ENCODE data around the gene SH2D3C.

Gene SH2D3C

GRCh38 chr9:127822108-127822507 lies 43.6 kb upstream of the SH2D3C start:
- no peaks in the 10 kb centered on the region for H3K27me3 ChIP-seq (ENCODE audit: low read length)
- no peak overlapping the region for H3K27ac ChIP-seq (ENCODE audit: low read depth, low read length)
- H3K9me3 ChIP-seq (ENCODE audit: insufficient read depth, low read length) = no peaks in the 10 kb centered on the region
- no peaks in the 10 kb centered on the region for H3K36me3 ChIP-seq (ENCODE audit: low read length)
- no peaks in the 10 kb centered on the region for H4K20me1 ChIP-seq (ENCODE audit: low read depth, low read length)
- no peaks in the 10 kb centered on the region for H3K9me2 ChIP-seq (replicated peaks; ENCODE audit: insufficient read depth, low read length)
- H3K79me2 ChIP-seq (ENCODE audit: insufficient read depth, low read length) = no peaks in the 10 kb centered on the region
- no peak overlapping the region for H3K4me2 ChIP-seq (ENCODE audit: low read depth, low read length, poor library complexity, severe bottlenecking)
- H3F3A ChIP-seq (ENCODE audit: insufficient read depth) = peaks cover 10% of the 10 kb centered on the region; the same call in 1 of the 2 replicates
- H2AFZ ChIP-seq (ENCODE audit: low read depth, low read length, severe bottlenecking) = no peak overlapping the region
- no peak overlapping the region for H3K9ac ChIP-seq (ENCODE audit: low read length)
- TF ChIP-seq EZH2phosphoT487 (conservative IDR thresholded peaks at IDR 0.05; ENCODE audit: low read length) = no peak
- TF ChIP-seq, protein P1, sequence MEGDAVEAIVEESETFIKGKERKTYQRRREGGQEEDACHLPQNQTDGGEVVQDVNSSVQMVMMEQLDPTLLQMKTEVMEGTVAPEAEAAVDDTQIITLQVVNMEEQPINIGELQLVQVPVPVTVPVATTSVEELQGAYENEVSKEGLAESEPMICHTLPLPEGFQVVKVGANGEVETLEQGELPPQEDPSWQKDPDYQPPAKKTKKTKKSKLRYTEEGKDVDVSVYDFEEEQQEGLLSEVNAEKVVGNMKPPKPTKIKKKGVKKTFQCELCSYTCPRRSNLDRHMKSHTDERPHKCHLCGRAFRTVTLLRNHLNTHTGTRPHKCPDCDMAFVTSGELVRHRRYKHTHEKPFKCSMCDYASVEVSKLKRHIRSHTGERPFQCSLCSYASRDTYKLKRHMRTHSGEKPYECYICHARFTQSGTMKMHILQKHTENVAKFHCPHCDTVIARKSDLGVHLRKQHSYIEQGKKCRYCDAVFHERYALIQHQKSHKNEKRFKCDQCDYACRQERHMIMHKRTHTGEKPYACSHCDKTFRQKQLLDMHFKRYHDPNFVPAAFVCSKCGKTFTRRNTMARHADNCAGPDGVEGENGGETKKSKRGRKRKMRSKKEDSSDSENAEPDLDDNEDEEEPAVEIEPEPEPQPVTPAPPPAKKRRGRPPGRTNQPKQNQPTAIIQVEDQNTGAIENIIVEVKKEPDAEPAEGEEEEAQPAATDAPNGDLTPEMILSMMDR (IDR thresholded peaks at IDR 0.05; ENCODE audit: insufficient read depth, low read length, poor library complexity, severe bottlenecking) = no peak
- no peak overlapping the region for H3K4me3 ChIP-seq (ENCODE audit: insufficient read depth, low read length, poor library complexity, severe bottlenecking)

- no peak overlapping the region for H3K4me3 ChIP-seq (ENCODE audit: insufficient read depth, low read length, poor library complexity, severe bottlenecking)
Measured at GRCh38 chr9:127818574-127818973, 40.1 kb upstream of the SH2D3C start.

GRCh38 chr9:127817881-127818434 lies 39.5 kb upstream of the SH2D3C start:
- Histone ChIP-seq H4K20me1 (ENCODE audit: low read depth, low read length) (no peaks in the 10 kb centered on the region), H3K9me2 (replicated peaks; ENCODE audit: insufficient read depth, low read length) (no peaks in the 10 kb centered on the region), H3K27ac (ENCODE audit: low read depth, low read length) (no peak overlapping the region), H3K4me3 (ENCODE audit: insufficient read depth, low read length, poor library complexity, severe bottlenecking) (no peak overlapping the region), H2AFZ (ENCODE audit: low read depth, low read length, severe bottlenecking) (no peak overlapping the region), H3F3A (ENCODE audit: insufficient read depth) (peaks cover 10% of the 10 kb centered on the region; the same call in 1 of the 2 replicates), H3K79me2 (ENCODE audit: insufficient read depth, low read length) (no peaks in the 10 kb centered on the region), H3K9me3 (ENCODE audit: insufficient read depth, low read length) (no peaks in the 10 kb centered on the region), H3K36me3 (ENCODE audit: low read length) (no peaks in the 10 kb centered on the region), H3K4me2 (ENCODE audit: low read depth, low read length, poor library complexity, severe bottlenecking) (no peak overlapping the region), H3K9ac (ENCODE audit: low read length) (no peak overlapping the region), H3K27me3 (ENCODE audit: low read length) (no peaks in the 10 kb centered on the region)
- TF ChIP-seq, protein P1 (IDR thresholded peaks at IDR 0.05; ENCODE audit: insufficient read depth, low read length, poor library complexity, severe bottlenecking) = no peak
- no peak for TF ChIP-seq EZH2phosphoT487 (conservative IDR thresholded peaks at IDR 0.05; ENCODE audit: low read length)

More at GRCh38 chr9:127818574-127818973, 40.1 kb upstream of the SH2D3C start:
- H3K27ac ChIP-seq (ENCODE audit: low read depth, low read length) = no peak overlapping the region
- no peaks in the 10 kb centered on the region for H3K36me3 ChIP-seq (ENCODE audit: low read length)
- no peaks in the 10 kb centered on the region for H3K27me3 ChIP-seq (ENCODE audit: low read length)
- no peaks in the 10 kb centered on the region for H3K9me2 ChIP-seq (replicated peaks; ENCODE audit: insufficient read depth, low read length)
- no peaks in the 10 kb centered on the region for H4K20me1 ChIP-seq (ENCODE audit: low read depth, low read length)
- no peaks in the 10 kb centered on the region for H3K79me2 ChIP-seq (ENCODE audit: insufficient read depth, low read length)
- H3K4me2 ChIP-seq (ENCODE audit: low read depth, low read length, poor library complexity, severe bottlenecking) = no peak overlapping the region
- TF ChIP-seq, protein P1 (IDR thresholded peaks at IDR 0.05; ENCODE audit: insufficient read depth, low read length, poor library complexity, severe bottlenecking) = no peak
- no peak for TF ChIP-seq EZH2phosphoT487 (conservative IDR thresholded peaks at IDR 0.05; ENCODE audit: low read length)
- no peak overlapping the region for H2AFZ ChIP-seq (ENCODE audit: low read depth, low read length, severe bottlenecking)
- peaks cover 10% of the 10 kb centered on the region; the same call in 1 of the 2 replicates for H3F3A ChIP-seq (ENCODE audit: insufficient read depth)
- H3K9ac ChIP-seq (ENCODE audit: low read length) = no peak overlapping the region
- no peaks in the 10 kb centered on the region for H3K9me3 ChIP-seq (ENCODE audit: insufficient read depth, low read length)

All from SU-DHL-6 (cell line).